IPS DF 6.9 (cell line): Measurements from ENCODE around the gene BTBD7.
"Not testable (repeated sequence)": the region's sequence is repeated elsewhere in the genome, so short reads cannot be mapped to it uniquely, and the experiment has no call there.

ENCODE experiments used
- DNase-seq: peaks from one replicate; pipeline ENCODE4 v3.0.0-alpha.2; 2013; ENCODE audit warnings: low read depth, low spot score
- H3K27ac ChIP-seq: one replicate; pipeline ENCODE4 v1.5.1; 2013; ENCODE audit warnings: low read length, control low read depth
- H3K27me3 ChIP-seq: 2 replicates; pipeline ENCODE4 v1.6.1; 2013; ENCODE audit warnings: mild to moderate bottlenecking, low read length; ENCODE audit not compliant: control insufficient read depth, insufficient read depth
- H3K36me3 ChIP-seq: 2 replicates; pipeline ENCODE4 v1.6.1; 2013; ENCODE audit warnings: low read length; ENCODE audit not compliant: control insufficient read depth, insufficient read depth
- H3K4me1 ChIP-seq: 2 replicates; pipeline ENCODE4 v1.6.1; 2013; ENCODE audit warnings: low read length; ENCODE audit not compliant: control insufficient read depth, insufficient read depth
- H3K4me3 ChIP-seq: 2 replicates; pipeline ENCODE4 v1.5.1; 2013; ENCODE audit warnings: mild to moderate bottlenecking, low read length
- H3K9me3 ChIP-seq: 2 replicates; pipeline ENCODE4 v1.6.1; 2013; ENCODE audit warnings: low read length, inconsistent platforms; ENCODE audit not compliant: control insufficient read depth, insufficient read depth
- WGBS: extraction: QIAGEN DNeasy Blood & Tissue Kit; methylation state at CpG from one replicate; pipeline ENCODE4 v1.1.7; 2013; ENCODE audit warnings: mixed read lengths, missing lambda C conversion rate; ENCODE audit not compliant: insufficient read length, insufficient coverage; 5-methylcytosine and 5-hydroxymethylcytosine counted together

The BTBD7 gene

GRCh38 chr14:93249128-93249831, 83.6 kb downstream of the BTBD7 start:
- no peaks in the 10 kb centered on the region for H3K9me3 ChIP-seq
- no peak for DNase-seq
- no peaks in the 10 kb centered on the region; the same call in 1 of the 2 replicates for H3K4me1 ChIP-seq
- H3K27me3 ChIP-seq: no peaks in the 10 kb centered on the region
- H3K36me3 ChIP-seq: peaks cover 6% of the 10 kb centered on the region; the same call in 1 of the 2 replicates
- H3K27ac ChIP-seq: no peak overlapping the region
- no CpG with 5 or more reads among the region's 7 CpGs for WGBS
- H3K4me3 ChIP-seq: no peak overlapping the region

GRCh38 chr14:93246534-93246933, 86.3 kb downstream of the BTBD7 start:
- Histone ChIP-seq H3K36me3 (peaks cover 6% of the 10 kb centered on the region; the same call in 1 of the 2 replicates), H3K27ac (no peak overlapping the region)

GRCh38 chr14:93245764-93246420, 86.9 kb downstream of the BTBD7 start:
- DNase-seq: no peak
- Histone ChIP-seq H3K27ac (no peak overlapping the region), H3K9me3 (no peaks in the 10 kb centered on the region), H3K27me3 (no peaks in the 10 kb centered on the region), H3K4me3 (no peak overlapping the region), H3K36me3 (peaks cover 6% of the 10 kb centered on the region; the same call in 1 of the 2 replicates), H3K4me1 (no peaks in the 10 kb centered on the region; the same call in 1 of the 2 replicates)
- no CpG with 5 or more reads among the region's 10 CpGs for WGBS

More at GRCh38 chr14:93246534-93246933, 86.3 kb downstream of the BTBD7 start:
- Histone ChIP-seq H3K9me3 (no peaks in the 10 kb centered on the region), H3K4me1 (no peaks in the 10 kb centered on the region; the same call in 1 of the 2 replicates), H3K27me3 (no peaks in the 10 kb centered on the region), H3K4me3 (no peak overlapping the region)
- no peak for DNase-seq

DNA sequence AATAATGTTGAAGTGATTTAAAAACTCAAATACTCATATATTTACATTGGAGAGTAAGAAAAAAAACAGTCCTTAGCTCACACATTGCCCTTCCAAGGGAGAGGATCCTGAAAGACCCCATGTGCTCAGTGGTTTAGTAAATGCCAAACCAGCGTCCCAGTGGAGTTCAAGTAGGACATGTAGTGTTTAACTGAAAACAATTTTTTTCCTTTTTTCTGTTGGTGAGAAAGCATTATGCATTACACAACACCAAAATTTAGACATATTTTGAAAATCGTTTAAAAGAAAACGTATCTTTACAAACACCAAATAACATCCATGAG, 92.2 kb downstream of the BTBD7 start:
- no peak for DNase-seq
- Histone ChIP-seq H3K36me3 (peaks cover 2% of the 10 kb centered on the region; the same call in 1 of the 2 replicates), H3K9me3 (no peaks in the 10 kb centered on the region), H3K4me3 (no peak overlapping the region), H3K4me1 (no peaks in the 10 kb centered on the region), H3K27me3 (no peaks in the 10 kb centered on the region), H3K27ac (no peak overlapping the region)
- WGBS: no CpG with 5 or more reads among the region's 3 CpGs

DNA sequence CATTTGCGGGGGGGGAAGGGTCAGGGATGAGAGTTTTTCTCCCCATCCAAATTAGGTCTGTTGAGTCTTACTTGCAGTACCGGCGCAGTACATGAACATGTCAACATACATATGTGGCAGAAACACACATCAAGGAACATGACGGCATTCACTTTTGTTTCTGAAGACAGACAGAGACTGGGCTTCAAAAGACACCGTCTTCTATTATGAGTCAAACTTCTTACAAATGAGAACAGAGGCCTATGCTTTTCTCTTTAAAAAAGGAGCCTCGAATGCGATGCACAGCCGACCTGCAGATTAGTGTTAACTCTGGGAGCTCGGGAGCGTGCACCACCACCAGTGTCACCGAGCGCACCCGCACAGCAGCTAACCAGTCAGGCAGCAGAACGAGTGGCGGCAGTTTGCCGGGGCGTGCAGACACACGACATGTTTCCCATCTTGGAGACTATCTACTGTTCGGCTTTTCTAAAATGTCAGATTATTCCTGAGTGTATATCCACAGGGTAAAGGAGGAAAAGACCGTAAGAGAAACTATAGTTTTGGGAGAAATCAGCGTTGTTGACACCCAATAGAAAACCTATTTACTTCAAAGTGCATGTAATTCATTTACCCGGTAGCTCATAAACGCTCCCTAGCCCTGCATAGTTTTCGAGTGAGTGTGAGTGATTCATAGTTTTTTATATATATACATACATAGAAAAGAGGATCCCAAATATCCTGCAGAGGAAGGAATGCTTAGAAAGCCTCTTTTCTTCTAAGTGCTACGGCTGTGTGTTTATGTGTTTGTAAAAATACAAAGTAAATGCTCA, 92.8 kb downstream of the BTBD7 start:
- WGBS: no CpG with 5 or more reads among the region's 25 CpGs
- H3K36me3 ChIP-seq: no peaks in the 10 kb centered on the region; the same call in 1 of the 2 replicates

GRCh38 chr14:93234798-93235197, 98.0 kb downstream of the BTBD7 start:
- H3K36me3 ChIP-seq: no peaks in the 10 kb centered on the region
- WGBS: no CpG with 5 or more reads among the region's 10 CpGs
- no peaks in the 10 kb centered on the region for H3K27me3 ChIP-seq
- H3K27ac ChIP-seq: no peak overlapping the region
- H3K4me1 ChIP-seq: no peaks in the 10 kb centered on the region
- no peak overlapping the region for H3K4me3 ChIP-seq
- DNase-seq: no peak
- H3K9me3 ChIP-seq: no peaks in the 10 kb centered on the region

More for the DNA sequence above, 92.8 kb downstream of the BTBD7 start:
- H3K27me3 ChIP-seq: no peaks in the 10 kb centered on the region
- no peak overlapping the region for H3K4me3 ChIP-seq
- H3K4me1 ChIP-seq: no peaks in the 10 kb centered on the region
- no peak for DNase-seq
- no peaks in the 10 kb centered on the region for H3K9me3 ChIP-seq
- no peak overlapping the region for H3K27ac ChIP-seq

DNA sequence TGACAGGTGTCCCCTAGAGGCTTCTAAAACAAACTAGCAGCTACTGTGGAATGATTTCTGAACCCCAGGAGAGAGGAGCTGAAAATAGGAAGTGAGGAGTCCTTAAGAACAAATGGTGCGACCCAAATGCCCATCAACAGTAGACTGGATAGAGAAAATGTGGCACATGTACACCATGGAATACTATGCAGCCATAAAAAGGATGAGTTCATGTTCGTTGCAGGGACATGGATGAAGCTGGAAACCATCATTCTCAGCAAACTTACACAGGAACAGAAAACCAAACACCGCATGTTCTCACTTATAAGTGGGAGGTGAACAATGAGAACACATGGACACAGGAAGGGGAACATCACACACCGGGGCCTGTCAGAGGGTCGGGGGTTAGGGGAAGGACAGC, 99.8 kb downstream of the BTBD7 start:
- not testable (repeated sequence) for H3K4me1 ChIP-seq, H3K4me3 ChIP-seq, H3K36me3 ChIP-seq, H3K27ac ChIP-seq, H3K9me3 ChIP-seq, DNase-seq, H3K27me3 ChIP-seq
- no CpG with 5 or more reads among the region's 5 CpGs for WGBS

DNA sequence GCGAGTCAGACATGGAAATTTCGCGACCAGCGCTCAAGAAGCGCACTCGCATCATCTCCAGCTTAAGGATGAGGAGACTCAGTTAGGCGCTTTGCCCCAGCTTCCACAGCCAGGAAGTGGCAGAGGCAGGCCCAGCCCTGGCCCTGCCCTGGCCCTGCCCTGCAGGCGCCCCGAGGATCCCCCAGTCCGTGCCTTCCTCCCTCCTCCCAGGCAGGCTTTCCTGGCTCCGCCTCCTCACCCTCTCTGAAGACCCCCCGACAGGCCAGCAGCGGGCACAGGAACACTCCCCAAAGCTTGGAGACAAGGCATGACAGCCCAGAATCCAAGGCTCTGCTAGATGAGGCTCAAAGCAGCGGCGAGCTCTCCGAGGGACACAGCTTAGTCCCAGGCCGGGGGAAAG, 100.7 kb downstream of the BTBD7 start:
- no peak for DNase-seq
- Histone ChIP-seq H3K9me3 (no peaks in the 10 kb centered on the region), H3K27me3 (no peaks in the 10 kb centered on the region), H3K36me3 (no peaks in the 10 kb centered on the region), H3K4me3 (no peak overlapping the region), H3K27ac (no peak overlapping the region), H3K4me1 (no peaks in the 10 kb centered on the region)
- no CpG with 5 or more reads among the region's 17 CpGs for WGBS

- WGBS: no CpG with 5 or more reads among the region's 39 CpGs
- DNase-seq: no peak
- Histone ChIP-seq H3K27me3 (no peaks in the 10 kb centered on the region), H3K9me3 (no peaks in the 10 kb centered on the region), H3K36me3 (peaks cover 3% of the 10 kb centered on the region; the same call in 1 of the 2 replicates), H3K27ac (no peak overlapping the region), H3K4me1 (no peaks in the 10 kb centered on the region), H3K4me3 (no peak overlapping the region)
These were observed 101.5 kb downstream of the BTBD7 start for GRCh38 chr14:93231129-93231979.

- WGBS: no CpG with 5 or more reads among the region's 16 CpGs
- DNase-seq: no peak
- H3K27ac ChIP-seq: no peak overlapping the region
- H3K4me1 ChIP-seq: no peaks in the 10 kb centered on the region
- no peak overlapping the region for H3K4me3 ChIP-seq
- H3K9me3 ChIP-seq: no peaks in the 10 kb centered on the region
- H3K36me3 ChIP-seq: peaks cover 3% of the 10 kb centered on the region; the same call in 1 of the 2 replicates
- H3K27me3 ChIP-seq: no peaks in the 10 kb centered on the region
These were observed 102.3 kb downstream of the BTBD7 start for GRCh38 chr14:93230539-93230938.
